Measurements from ENCODE around the gene GABRB2. TPM values are rescaled to one million over a fixed set of nuclear protein-coding genes. Genes with fewer than 3 reads are reported as not detected.

Gene GABRB2
- polyA plus RNA-seq (2013), result 0.01 TPM

DNA sequence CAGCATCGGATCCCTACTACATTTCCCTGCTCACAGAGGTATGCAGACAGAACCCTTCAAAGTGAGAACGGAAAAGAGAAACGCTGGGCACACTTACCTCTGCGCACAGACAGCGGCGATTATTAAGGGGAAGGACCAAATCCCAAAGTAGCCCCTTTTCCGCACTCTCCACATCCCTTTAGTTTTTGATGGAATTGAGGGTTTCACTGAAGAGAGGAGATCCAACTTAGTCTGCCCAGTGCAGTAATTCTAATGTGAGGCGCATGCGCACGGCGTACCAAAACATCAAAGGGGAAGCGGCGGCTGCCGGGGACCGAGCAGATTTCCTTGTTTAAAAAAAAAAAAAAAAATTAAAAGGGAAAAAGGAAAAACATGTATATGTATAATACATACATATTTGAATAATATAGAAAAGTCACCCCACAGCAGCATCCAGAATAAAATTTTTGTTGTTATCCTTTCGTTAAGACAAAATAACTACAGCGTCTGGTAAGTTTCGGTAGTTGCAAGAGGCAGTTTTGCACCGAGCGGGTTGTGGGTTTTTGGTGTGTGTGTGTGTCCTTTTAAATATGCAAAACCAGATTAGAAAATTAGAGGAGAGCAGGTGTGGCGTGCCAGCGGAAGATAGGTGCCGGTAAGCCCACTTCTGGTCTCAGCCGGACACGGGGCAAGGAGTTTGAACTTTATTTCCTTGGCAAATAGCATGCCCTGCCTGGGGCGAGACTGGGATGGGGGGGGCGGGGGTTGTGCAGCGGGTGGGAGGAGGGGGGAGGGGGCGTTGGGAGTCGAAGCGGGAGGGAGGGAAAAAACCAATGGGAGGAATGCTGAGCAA lies at the start of gene GABRB2:
TSS of gene GABRB2 (minus strand) at position 256 of the 832 bp plus-strand sequence. CDS start at position 174, 82 bp downstream.
- Histone ChIP-seq H3K4me3 (ENCODE audit: control insufficient read depth in 1 of 7, extremely low read depth in 1 of 7, insufficient read depth in 4 of 7, low read depth in 2 of 7, low read length in 6 of 7) (peak within 1 kb of the TSS in 6 of 7 experiments; percentile 50 to 80 (median 71)), H3K27ac (ENCODE audit: insufficient read depth in 1 of 2, low read depth in 1 of 2, low read length in 2 of 2, poor library complexity in 1 of 2, severe bottlenecking in 2 of 2) (no peak within 1 kb of the TSS), H3K4me1 (ENCODE audit: control extremely low read depth in 1 of 4, control insufficient read depth in 4 of 4, insufficient read depth in 4 of 4, low read length in 3 of 4) (peaks cover 0 to 22% (median 15%) of the 10 kb centered on the region in 4 experiments), H3K36me3 (ENCODE audit: control insufficient read depth in 4 of 4, insufficient read depth in 4 of 4, low read length in 3 of 4) (no peaks in the 10 kb centered on the region), H3K27me3 (replicated peaks in 2 of 5; ENCODE audit: control insufficient read depth in 4 of 5, insufficient read depth in 5 of 5, low read length in 4 of 5) (peaks cover 18 to 70% (median 27%) of the 10 kb centered on the region in 5 experiments), H3K9me3 (ENCODE audit: control extremely low read depth in 1 of 5, control insufficient read depth in 4 of 5, insufficient read depth in 2 of 5, low read depth in 1 of 5, low read length in 4 of 5) (no peaks in the 10 kb centered on the region)
- WGBS (ENCODE audit: insufficient coverage), result 0% methylated on average over 8 of the region's 31 CpGs
- peak; percentile 41 to 73 (median 72) for DNase-seq
- ChIA-PET CTCF (no interaction called here), POLR2A (no interaction called here)

DNA sequence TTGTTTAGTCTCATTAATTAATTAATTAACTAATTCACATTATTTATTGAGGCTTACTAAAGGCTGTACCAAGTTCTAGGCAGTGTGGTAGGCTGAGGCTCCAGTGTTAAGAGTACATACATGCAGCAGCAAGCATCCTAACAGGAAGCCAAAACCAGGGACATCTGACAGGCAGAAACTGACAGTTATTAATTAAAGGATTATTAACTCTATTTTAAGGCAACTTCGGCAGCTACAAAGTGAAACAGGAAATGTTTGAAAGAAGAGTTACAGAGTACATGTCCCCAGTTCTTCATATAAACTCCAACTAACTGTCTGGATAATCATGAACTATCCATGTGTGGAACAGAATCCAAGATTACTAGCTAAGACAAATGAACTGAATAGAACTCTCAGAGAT lies 39.3 kb upstream of the GABRB2 start:
- H3K4me3 ChIP-seq (ENCODE audit: control insufficient read depth in 1 of 7, extremely low read depth in 1 of 7, insufficient read depth in 4 of 7, low read depth in 2 of 7, low read length in 6 of 7), result no peak overlapping the region
- no peaks in the 10 kb centered on the region for H3K9me3 ChIP-seq (ENCODE audit: control extremely low read depth in 1 of 5, control insufficient read depth in 4 of 5, insufficient read depth in 2 of 5, low read depth in 1 of 5, low read length in 4 of 5)
- no peaks in the 10 kb centered on the region for H3K27me3 ChIP-seq (replicated peaks in 2 of 5; ENCODE audit: control insufficient read depth in 4 of 5, insufficient read depth in 5 of 5, low read length in 4 of 5)
- no CpG with 5 or more reads among the region's 1 CpG for WGBS (ENCODE audit: insufficient coverage)
- no peak for DNase-seq
- no peaks in the 10 kb centered on the region for H3K36me3 ChIP-seq (ENCODE audit: control insufficient read depth in 4 of 4, insufficient read depth in 4 of 4, low read length in 3 of 4)
- H3K4me1 ChIP-seq (ENCODE audit: control extremely low read depth in 1 of 4, control insufficient read depth in 4 of 4, insufficient read depth in 4 of 4, low read length in 3 of 4), result no peaks in the 10 kb centered on the region
- ChIA-PET CTCF (no interaction called here), POLR2A (no interaction called here)
- no peak overlapping the region for H3K27ac ChIP-seq (ENCODE audit: insufficient read depth in 1 of 2, low read depth in 1 of 2, low read length in 2 of 2, poor library complexity in 1 of 2, severe bottlenecking in 2 of 2)

DNA sequence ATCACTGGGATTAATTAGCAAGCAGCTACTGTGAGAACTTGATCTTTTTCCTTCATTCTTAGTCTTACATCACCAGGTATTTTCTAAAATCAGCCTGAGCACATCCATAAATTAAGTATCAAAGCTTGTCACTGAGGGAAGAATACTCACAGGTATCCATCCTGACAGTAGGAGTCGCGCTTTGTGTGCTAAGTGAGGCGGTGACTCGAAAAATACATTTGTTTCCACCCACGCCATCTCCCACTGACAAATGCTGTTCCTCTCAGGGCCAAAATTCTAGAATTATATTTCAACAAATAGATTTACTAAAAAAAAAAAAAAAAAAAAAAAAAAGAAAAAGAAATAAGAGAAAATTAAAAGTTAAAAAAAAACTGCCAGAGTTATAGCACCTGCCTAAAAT lies 34.1 kb upstream of the GABRB2 start:
- CTCF ChIA-PET, result no interaction called here
- Histone ChIP-seq H3K4me3 (ENCODE audit: control insufficient read depth in 1 of 7, extremely low read depth in 1 of 7, insufficient read depth in 4 of 7, low read depth in 2 of 7, low read length in 6 of 7) (no peak overlapping the region), H3K9me3 (ENCODE audit: control extremely low read depth in 1 of 5, control insufficient read depth in 4 of 5, insufficient read depth in 2 of 5, low read depth in 1 of 5, low read length in 4 of 5) (no peaks in the 10 kb centered on the region), H3K27ac (ENCODE audit: insufficient read depth in 1 of 2, low read depth in 1 of 2, low read length in 2 of 2, poor library complexity in 1 of 2, severe bottlenecking in 2 of 2) (no peak overlapping the region), H3K36me3 (ENCODE audit: control insufficient read depth in 4 of 4, insufficient read depth in 4 of 4, low read length in 3 of 4) (no peaks in the 10 kb centered on the region), H3K4me1 (ENCODE audit: control extremely low read depth in 1 of 4, control insufficient read depth in 4 of 4, insufficient read depth in 4 of 4, low read length in 3 of 4) (no peaks in the 10 kb centered on the region), H3K27me3 (replicated peaks in 2 of 5; ENCODE audit: control insufficient read depth in 4 of 5, insufficient read depth in 5 of 5, low read length in 4 of 5) (no peaks in the 10 kb centered on the region)
- POLR2A ChIA-PET, result no interaction called here
- 93% methylated on average over 4 of the region's 5 CpGs for WGBS (ENCODE audit: insufficient coverage)
- no peak for DNase-seq

DNA sequence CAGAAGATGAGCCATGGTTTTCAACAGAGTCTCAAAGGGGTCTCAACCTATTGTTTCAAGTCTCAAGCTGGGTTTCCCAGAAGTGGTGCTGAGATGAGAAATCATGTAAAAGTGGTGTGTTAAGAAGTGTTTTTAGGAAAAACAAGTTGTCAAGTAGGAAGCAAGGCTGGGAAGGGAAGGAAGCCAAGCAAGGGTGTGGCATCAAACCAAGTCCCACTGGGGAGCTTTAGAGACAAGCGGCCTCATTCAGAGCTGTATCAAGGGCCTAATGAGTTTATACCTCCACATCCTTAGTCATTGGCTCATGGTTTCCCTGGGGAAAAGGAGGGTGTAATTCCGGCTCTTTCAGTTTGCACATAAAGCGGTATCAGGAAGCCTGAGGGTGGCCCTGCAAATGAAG lies 26.4 kb upstream of the GABRB2 start:
- CTCF ChIA-PET, result no interaction called here
- no peaks in the 10 kb centered on the region for H3K9me3 ChIP-seq (ENCODE audit: control extremely low read depth in 1 of 5, control insufficient read depth in 4 of 5, insufficient read depth in 2 of 5, low read depth in 1 of 5, low read length in 4 of 5)
- POLR2A ChIA-PET, result interaction anchor here (0.6 kb wide), 1 partner anchor 1129 kb away, joined by 3 read pairs; no protein-coding TSS in a partner anchor
- no peak for DNase-seq
- H3K27ac ChIP-seq (ENCODE audit: insufficient read depth in 1 of 2, low read depth in 1 of 2, low read length in 2 of 2, poor library complexity in 1 of 2, severe bottlenecking in 2 of 2), result no peak overlapping the region
- H3K36me3 ChIP-seq (ENCODE audit: control insufficient read depth in 4 of 4, insufficient read depth in 4 of 4, low read length in 3 of 4), result no peaks in the 10 kb centered on the region
- H3K4me1 ChIP-seq (ENCODE audit: control extremely low read depth in 1 of 4, control insufficient read depth in 4 of 4, insufficient read depth in 4 of 4, low read length in 3 of 4), result no peaks in the 10 kb centered on the region
- H3K4me3 ChIP-seq (ENCODE audit: control insufficient read depth in 1 of 7, extremely low read depth in 1 of 7, insufficient read depth in 4 of 7, low read depth in 2 of 7, low read length in 6 of 7), result no peak overlapping the region
- no peaks in the 10 kb centered on the region for H3K27me3 ChIP-seq (replicated peaks in 2 of 5; ENCODE audit: control insufficient read depth in 4 of 5, insufficient read depth in 5 of 5, low read length in 4 of 5)
- WGBS (ENCODE audit: insufficient coverage), result 100% methylated on average over 1 of the region's 3 CpGs

DNA sequence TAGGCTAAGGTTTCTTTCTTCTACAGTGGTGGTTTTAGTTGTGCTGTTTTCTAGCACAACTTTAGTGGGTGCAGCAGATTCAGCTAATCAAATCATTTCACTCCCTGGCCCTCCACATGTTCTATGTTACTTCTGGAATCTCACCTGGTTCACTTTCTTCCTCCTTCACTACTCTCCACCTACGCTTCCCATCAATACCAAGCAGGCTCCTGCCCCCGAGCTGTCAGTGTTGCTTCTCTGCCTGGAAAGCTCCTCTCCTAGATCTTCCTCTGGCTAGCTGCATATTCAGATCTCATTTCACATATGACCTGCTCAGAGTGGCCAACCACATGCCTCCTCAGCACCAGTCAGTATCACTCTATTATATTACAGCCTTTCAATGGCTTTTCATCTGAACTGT lies 19.6 kb upstream of the GABRB2 start:
- CTCF ChIA-PET, result no interaction called here
- Histone ChIP-seq H3K4me1 (ENCODE audit: control extremely low read depth in 1 of 4, control insufficient read depth in 4 of 4, insufficient read depth in 4 of 4, low read length in 3 of 4) (no peaks in the 10 kb centered on the region), H3K27ac (ENCODE audit: insufficient read depth in 1 of 2, low read depth in 1 of 2, low read length in 2 of 2, poor library complexity in 1 of 2, severe bottlenecking in 2 of 2) (no peak overlapping the region), H3K36me3 (ENCODE audit: control insufficient read depth in 4 of 4, insufficient read depth in 4 of 4, low read length in 3 of 4) (no peaks in the 10 kb centered on the region), H3K27me3 (replicated peaks in 2 of 5; ENCODE audit: control insufficient read depth in 4 of 5, insufficient read depth in 5 of 5, low read length in 4 of 5) (no peaks in the 10 kb centered on the region), H3K9me3 (ENCODE audit: control extremely low read depth in 1 of 5, control insufficient read depth in 4 of 5, insufficient read depth in 2 of 5, low read depth in 1 of 5, low read length in 4 of 5) (no peaks in the 10 kb centered on the region), H3K4me3 (ENCODE audit: control insufficient read depth in 1 of 7, extremely low read depth in 1 of 7, insufficient read depth in 4 of 7, low read depth in 2 of 7, low read length in 6 of 7) (no peak overlapping the region)
- no peak for DNase-seq
- 67% methylated on average over 2 of the region's 2 CpGs for WGBS (ENCODE audit: insufficient coverage)
- POLR2A ChIA-PET, result no interaction called here

DNA sequence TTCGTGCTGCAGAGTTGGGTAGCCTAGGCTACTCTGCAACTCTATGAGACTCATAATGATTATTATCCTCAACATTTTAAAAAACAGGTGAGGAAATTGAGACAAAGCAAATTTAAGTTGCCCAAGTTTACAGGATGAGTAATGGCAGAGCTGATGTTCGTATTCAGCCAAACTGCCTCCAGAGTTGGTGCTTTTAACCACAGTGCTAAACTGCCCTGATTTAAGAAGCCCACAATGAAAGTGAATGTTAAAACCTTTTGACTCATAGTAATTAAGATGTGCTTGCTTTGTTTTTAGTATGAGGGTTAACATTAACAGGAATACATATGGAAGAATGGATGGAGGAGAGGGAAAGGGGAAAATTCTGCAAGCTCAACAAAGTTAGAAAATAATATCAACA lies 15.9 kb upstream of the GABRB2 start:
- Histone ChIP-seq H3K4me1 (ENCODE audit: control extremely low read depth in 1 of 4, control insufficient read depth in 4 of 4, insufficient read depth in 4 of 4, low read length in 3 of 4) (no peaks in the 10 kb centered on the region), H3K36me3 (ENCODE audit: control insufficient read depth in 4 of 4, insufficient read depth in 4 of 4, low read length in 3 of 4) (no peaks in the 10 kb centered on the region), H3K27me3 (replicated peaks in 2 of 5; ENCODE audit: control insufficient read depth in 4 of 5, insufficient read depth in 5 of 5, low read length in 4 of 5) (peaks cover 0 to 4% (median 0%) of the 10 kb centered on the region in 5 experiments), H3K4me3 (ENCODE audit: control insufficient read depth in 1 of 7, extremely low read depth in 1 of 7, insufficient read depth in 4 of 7, low read depth in 2 of 7, low read length in 6 of 7) (no peak overlapping the region), H3K9me3 (ENCODE audit: control extremely low read depth in 1 of 5, control insufficient read depth in 4 of 5, insufficient read depth in 2 of 5, low read depth in 1 of 5, low read length in 4 of 5) (no peaks in the 10 kb centered on the region), H3K27ac (ENCODE audit: insufficient read depth in 1 of 2, low read depth in 1 of 2, low read length in 2 of 2, poor library complexity in 1 of 2, severe bottlenecking in 2 of 2) (no peak overlapping the region)
- POLR2A ChIA-PET, result no interaction called here
- CTCF ChIA-PET, result no interaction called here
- 67% methylated on average over 1 of the region's 2 CpGs for WGBS (ENCODE audit: insufficient coverage)
- no peak for DNase-seq

DNA sequence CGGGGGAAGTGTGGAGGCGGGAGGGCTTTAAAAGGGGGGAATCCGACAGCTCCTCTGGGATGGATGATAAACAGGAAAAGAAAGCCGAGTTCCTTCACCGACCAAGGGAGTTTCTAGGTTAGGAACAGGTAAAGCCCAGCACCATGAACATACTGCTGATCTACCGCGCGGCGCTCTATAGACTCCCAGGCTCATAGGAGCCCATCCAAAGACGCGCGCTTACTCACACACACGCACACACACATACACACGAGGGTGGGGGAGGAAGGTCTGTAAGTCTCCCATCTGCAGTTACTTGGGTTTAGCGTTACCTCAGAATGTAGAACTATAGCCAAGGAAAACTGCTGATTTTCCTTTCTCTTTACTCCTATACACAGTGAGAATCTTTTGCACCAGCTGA lies 2.6 kb upstream of the GABRB2 start:
- DNase-seq, result peak; percentile 14 to 58 (median 55)
- Histone ChIP-seq H3K9me3 (ENCODE audit: control extremely low read depth in 1 of 5, control insufficient read depth in 4 of 5, insufficient read depth in 2 of 5, low read depth in 1 of 5, low read length in 4 of 5) (no peaks in the 10 kb centered on the region), H3K27me3 (replicated peaks in 2 of 5; ENCODE audit: control insufficient read depth in 4 of 5, insufficient read depth in 5 of 5, low read length in 4 of 5) (peaks cover 15 to 60% (median 27%) of the 10 kb centered on the region in 5 experiments), H3K36me3 (ENCODE audit: control insufficient read depth in 4 of 4, insufficient read depth in 4 of 4, low read length in 3 of 4) (no peaks in the 10 kb centered on the region), H3K4me3 (ENCODE audit: control insufficient read depth in 1 of 7, extremely low read depth in 1 of 7, insufficient read depth in 4 of 7, low read depth in 2 of 7, low read length in 6 of 7) (no peak overlapping the region), H3K27ac (ENCODE audit: insufficient read depth in 1 of 2, low read depth in 1 of 2, low read length in 2 of 2, poor library complexity in 1 of 2, severe bottlenecking in 2 of 2) (no peak overlapping the region), H3K4me1 (ENCODE audit: control extremely low read depth in 1 of 4, control insufficient read depth in 4 of 4, insufficient read depth in 4 of 4, low read length in 3 of 4) (peaks cover 0 to 22% (median 15%) of the 10 kb centered on the region in 4 experiments)
- CTCF ChIA-PET, result interaction anchor here (1.5 kb wide), 1 partner anchor 1859 kb away, joined by 3 read pairs; no protein-coding TSS in a partner anchor
- POLR2A ChIA-PET, result no interaction called here
- WGBS (ENCODE audit: insufficient coverage), result 15% methylated on average over 2 of the region's 15 CpGs

Data from common myeloid progenitor, CD34-positive (primary cell).